HG03469 (cell line): ENCODE results near the gene VPS13D.
"Not testable (repeated sequence)": the region's sequence is repeated elsewhere in the genome, so short reads cannot be mapped to it uniquely, and the experiment has no call there.

Source experiments
- ATAC-seq: cut with Tn5 transposase; IDR thresholded peaks from one replicate; pipeline ENCODE4 v1.9.1; 2021; ENCODE audit warnings: mild to moderate bottlenecking, moderate library complexity, moderate number of reproducible peaks; ENCODE audit not compliant: unreplicated experiment

The VPS13D gene

GRCh38 chr1:12196641-12197482 is 33.0 kb upstream of the VPS13D start:
- ATAC-seq, result no peak

DNA sequence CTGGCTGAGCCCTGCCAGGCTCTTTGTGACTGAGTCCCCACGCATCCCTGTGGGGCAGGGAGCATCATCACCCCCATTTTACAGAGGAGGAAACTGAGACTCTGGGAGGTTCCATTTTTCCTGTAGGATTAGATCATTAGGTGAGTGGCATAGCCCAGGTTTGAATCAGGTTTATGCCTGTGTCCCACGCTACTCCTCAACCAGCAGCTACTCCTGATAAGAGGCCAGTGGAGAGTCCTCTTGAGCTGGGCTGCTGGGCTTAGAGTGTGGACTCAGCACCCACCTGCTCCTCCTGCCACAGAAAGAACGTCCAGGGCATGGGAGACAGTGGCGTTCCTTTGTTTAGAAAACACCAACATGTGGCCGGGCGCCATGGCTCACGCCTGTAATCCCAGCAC is 32.3 kb upstream of the VPS13D start:
- ATAC-seq, result no peak

DNA sequence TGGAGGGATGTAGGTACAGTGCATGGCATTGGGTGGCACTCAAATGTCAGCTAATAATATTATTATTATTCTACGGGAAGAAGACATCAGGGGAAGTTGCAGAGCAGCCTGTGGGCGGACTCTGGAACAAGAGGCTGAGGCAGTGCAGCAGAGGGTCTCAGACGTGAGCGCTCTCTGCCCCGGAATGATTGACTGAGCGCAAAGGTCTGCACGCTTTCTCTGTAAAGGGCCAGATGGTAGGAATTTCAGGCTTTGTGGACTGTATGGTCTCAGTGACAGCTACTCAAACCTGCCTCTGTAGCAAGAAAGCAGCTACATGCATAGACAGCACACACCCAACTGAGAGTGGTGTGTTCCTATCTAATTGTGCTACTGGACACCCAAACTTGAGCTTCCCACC is 29.6 kb upstream of the VPS13D start:
- ATAC-seq, result no peak

- ATAC-seq, result no peak
Measured at GRCh38 chr1:12201352-12202189, 28.3 kb upstream of the VPS13D start.

DNA sequence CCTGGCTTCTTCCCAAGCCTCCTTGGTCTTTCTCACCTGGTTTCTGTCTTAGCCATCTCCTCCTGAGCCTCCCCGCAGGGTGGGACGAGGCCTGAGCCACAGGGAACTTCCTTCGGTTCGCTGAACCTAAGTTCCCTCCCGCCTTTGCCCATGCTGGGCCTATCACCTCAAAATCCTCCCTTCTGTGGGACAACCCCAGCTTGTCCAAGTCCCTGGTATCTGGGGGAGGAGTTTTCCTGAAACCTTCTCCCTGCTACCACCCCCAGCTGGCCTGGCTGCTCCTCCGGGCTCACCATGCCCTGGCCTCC is 27.7 kb upstream of the VPS13D start:
- ATAC-seq, result no peak

DNA sequence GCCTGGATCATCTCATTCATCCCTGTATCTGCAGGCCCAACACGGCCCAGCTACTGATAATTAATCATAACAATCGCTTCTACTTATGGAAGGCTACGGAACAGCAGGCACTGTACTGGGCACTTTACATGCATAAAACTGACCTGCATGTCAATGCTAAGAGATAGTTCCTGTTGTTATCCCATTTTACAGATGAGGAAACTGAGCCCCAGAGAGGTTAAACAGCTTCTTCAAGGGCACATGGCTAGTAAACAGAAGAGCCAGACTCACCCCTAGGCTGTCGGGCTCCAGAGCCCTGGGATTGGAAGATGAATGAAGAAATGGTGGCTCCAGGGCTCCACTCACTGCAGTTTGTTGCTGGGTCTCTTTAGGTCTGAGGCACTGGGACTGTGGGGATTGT is 27.3 kb upstream of the VPS13D start:
- no peak for ATAC-seq

- no peak for ATAC-seq
Measured at GRCh38 chr1:12203216-12204007, 26.4 kb upstream of the VPS13D start.

DNA sequence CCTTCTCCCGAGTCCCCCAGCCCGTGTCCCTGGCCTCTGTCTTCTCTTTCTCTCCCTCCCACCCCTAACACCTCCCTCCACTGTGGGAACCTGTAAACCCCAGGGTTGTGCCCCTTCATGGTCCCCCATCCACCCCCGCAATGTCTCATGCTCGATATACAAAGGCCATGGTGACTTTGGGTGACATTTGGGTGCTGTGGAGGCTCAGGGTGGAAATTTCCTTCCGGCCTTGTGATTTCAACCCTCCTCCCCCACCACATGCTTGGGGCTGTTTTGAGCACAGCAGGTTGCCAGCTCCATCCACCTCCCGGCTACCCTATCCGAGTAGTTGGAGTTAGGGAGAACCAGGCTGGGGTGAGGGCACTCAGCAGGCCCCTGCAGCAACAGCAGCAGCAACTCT is 25.7 kb upstream of the VPS13D start:
- ATAC-seq, result no peak

DNA sequence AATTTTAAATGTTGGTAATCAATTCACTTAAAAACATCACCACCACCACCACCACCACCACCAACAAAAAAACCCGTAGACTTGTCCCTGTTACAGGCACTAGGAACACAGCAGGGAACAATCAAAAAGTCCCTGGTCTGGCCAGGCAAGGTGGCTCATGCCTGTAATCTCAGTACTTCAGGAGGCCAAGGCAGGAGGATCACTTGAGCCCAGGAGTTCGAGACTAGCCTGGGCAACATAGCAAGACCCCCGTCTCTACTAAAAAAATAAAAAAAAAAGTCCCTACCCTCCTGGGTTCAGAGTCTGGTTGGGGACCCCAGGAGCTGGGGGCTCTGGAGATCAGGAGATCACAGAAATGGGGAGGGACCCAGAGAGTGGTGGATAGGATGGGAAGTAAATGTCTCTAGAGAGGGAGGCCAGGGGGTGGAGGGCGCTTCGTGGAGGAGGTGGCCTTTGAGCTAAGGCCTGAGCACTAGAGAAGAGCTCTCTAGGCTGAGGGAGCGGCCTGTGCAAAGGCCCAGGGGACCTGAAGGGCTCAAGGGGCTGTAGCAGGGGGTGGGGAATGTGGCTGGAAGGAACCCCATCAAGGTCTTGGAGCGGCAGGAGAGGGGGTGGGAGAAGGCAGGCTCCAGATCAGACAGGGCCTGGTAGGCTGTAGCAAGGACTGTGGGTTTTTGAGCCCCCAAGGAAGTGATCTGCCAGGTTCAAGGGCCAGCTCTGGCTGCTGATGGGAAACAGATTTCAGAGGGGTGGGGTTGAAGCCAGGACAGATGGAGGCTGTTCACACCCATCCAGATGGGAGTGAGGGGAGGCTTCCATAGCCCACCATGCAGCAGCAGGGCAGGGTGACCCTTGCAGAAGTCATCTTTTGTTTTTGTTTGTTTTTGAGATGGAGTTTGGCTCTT is 24.8 kb upstream of the VPS13D start:
- ATAC-seq, result no peak

- ATAC-seq, result no peak
Measured at GRCh38 chr1:12206238-12206637, 23.6 kb upstream of the VPS13D start.

DNA sequence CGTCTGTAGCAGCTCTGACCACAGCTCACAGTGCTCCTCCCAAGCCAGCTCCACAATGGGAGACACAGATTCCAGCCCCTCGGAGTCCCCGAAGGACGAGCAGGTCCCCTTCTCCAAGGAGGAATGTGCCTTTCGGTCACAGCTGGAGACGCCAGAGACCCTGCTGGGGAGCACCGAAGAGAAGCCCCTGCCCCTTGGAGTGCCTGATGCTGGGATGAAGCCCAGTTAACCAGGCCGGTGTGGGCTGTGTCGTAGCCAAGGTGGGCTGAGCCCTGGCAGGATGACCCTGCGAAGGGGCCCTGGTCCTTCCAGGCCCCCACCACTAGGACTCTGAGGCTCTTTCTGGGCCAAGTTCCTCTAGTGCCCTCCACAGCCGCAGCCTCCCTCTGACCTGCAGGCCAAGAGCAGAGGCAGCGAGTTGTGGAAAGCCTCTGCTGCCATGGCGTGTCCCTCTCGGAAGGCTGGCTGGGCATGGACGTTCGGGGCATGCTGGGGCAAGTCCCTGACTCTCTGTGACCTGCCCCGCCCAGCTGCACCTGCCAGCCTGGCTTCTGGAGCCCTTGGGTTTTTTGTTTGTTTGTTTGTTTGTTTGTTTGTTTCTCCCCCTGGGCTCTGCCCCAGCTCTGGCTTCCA is 22.9 kb upstream of the VPS13D start:
- ATAC-seq, result no peak

GRCh38 chr1:12208271-12208670 is 21.6 kb upstream of the VPS13D start:
- no peak for ATAC-seq

GRCh38 chr1:12208764-12209494 is 20.9 kb upstream of the VPS13D start:
- no peak for ATAC-seq

DNA sequence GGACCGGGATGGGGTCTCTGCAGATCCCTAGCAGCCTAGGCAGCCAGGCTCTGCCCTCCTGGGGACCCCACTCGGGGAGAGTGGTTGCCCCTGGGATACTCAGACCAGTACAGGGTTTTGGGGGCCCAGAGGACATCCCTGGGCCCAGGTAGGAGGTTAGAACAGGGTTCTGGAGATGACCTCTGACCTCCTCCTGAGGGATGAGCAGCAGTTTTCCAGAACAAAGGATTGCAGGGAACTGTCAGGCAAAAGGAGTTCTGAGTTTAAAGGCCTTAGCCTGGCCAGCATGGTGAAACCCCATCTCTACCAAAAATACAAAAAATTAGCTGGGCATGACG is 20.4 kb upstream of the VPS13D start:
- ATAC-seq, result no peak

- no peak for ATAC-seq
Measured at GRCh38 chr1:12215118-12215961, 14.5 kb upstream of the VPS13D start.

DNA sequence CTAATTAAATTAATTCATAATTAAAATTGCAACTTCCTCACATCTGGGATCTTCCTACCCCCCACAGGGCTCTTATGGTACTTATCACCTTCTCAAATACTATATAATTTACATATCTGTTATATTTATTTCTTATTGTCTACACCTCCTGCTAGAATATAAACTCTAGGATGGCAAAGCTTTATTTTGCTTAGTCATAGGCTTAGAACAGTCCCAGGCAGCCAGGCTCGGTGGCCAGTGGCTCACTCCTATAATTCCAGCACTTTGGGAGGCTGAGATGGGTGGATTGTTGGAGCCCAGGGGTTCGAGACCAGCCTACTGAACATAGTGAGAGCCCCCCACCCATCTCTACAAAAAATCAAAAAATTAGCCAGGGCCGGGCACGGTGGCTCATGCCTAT is 10.0 kb upstream of the VPS13D start:
- ATAC-seq, result no peak

- ATAC-seq, result no peak
Measured at GRCh38 chr1:12220890-12221289, 8.9 kb upstream of the VPS13D start.

GRCh38 chr1:12222700-12223099 is 7.1 kb upstream of the VPS13D start:
- not testable (repeated sequence) for ATAC-seq

DNA sequence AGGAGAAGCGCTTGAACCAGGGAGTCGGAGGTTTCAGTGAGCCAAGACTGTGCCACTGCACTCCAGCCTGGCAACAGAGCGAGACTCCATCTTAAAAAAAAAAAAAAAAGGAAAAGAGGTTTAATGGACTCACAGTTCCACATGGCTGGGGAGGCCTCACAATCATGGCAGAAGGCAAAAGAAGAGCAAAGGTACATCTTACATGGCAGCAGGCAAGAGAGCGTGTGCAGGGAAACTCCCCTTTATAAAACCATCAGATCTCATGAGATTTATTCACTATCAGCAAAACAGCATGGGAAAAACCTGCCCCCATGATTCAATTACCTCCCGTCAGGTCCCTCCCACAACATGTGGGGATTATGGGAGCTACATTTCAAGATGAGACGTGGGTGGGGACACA is 5.7 kb upstream of the VPS13D start:
- not testable (repeated sequence) for ATAC-seq
